ENCODE measurements around the gene PPT1. TPM values are rescaled to one million over a fixed set of nuclear protein-coding genes. Genes with fewer than 3 reads are reported as not detected.

The PPT1 gene
- total and polyA plus RNA-seq, 2 of the 13 experiments (the other 11 are each of a cell fraction or from before 2014, with no cell fraction given) = 129 TPM

DNA sequence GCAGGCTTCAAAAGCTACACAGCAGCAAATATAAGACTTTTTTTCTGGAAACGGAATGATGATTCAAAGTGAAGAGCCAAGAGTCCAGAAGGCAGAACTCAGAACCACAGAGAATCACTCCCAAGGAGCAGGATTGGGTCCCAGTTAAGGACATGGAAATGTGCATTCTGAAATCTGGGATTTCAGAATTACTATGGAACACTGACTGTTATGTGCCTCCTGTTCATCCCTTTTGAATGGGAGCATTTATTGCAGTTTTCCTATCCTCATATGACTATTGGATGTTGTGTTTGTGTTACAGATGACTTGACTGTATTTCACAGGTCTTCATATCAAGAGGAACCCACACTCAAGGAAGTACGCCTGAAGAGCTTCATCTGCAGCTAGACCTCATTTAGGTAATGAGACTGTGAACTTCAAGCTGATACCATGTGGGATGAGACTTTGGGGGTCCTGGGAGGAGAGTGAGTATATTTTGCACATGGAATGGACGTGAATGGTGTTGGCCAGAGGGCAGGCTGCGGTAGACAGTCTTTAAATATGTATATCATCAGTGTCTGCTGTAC is 73.6 kb downstream of the PPT1 start:
- in situ Hi-C loops (cut with HindIII; ENCODE audit: extremely low pct_ligation_motif_present, low pct_unique_long_range_greater_than_20kb) = no loop called here
- Histone ChIP-seq H3K4me3 (replicated peaks in 1 of 3; ENCODE audit: insufficient read depth in 1 of 3, low read depth in 2 of 3, low read length in 3 of 3) (no peak overlapping the region), H3K36me3 (replicated peaks in 1 of 2; ENCODE audit: control insufficient read depth in 1 of 2, insufficient read depth in 2 of 2, low read length in 2 of 2) (no peaks in the 10 kb centered on the region), H4K20me1 (ENCODE audit: insufficient read depth, low read length) (no peaks in the 10 kb centered on the region), H3K4me1 (ENCODE audit: insufficient read depth, low read length) (no peaks in the 10 kb centered on the region), H3K4me2 (ENCODE audit: low read depth, low read length) (no peak overlapping the region), H3K79me2 (ENCODE audit: insufficient read depth, low read length) (no peaks in the 10 kb centered on the region), H2AFZ (ENCODE audit: low read length) (no peak overlapping the region), H3K27me3 (ENCODE audit: control insufficient read depth in 1 of 2, insufficient read depth in 2 of 2, low read length in 2 of 2) (no peaks in the 10 kb centered on the region), H3K9ac (ENCODE audit: insufficient read depth, low read depth, low read length) (no peak overlapping the region), H3K27ac (ENCODE audit: extremely low read length, insufficient read depth, low read length) (no peak overlapping the region), H3K9me3 (ENCODE audit: low read length) (peaks cover 7% of the 10 kb centered on the region)
- CTCF ChIA-PET (ENCODE audit: low intra/inter-chr PET ratio, low total read pairs) = no interaction called here
- no TSS peak for BruUV-seq (replicated peaks)
- ATAC-seq (no peak), DNase-seq (ENCODE audit: low spot score) (no peak), FAIRE-seq (no peak)
- POLR2A ChIA-PET = no interaction called here
- intact Hi-C loops (cut with micrococcal nuclease; ENCODE audit: unreplicated experiment) = no loop called here
- WGBS (ENCODE audit: low lambda C conversion rate) = 17% methylated on average over 4 of the region's 4 CpGs
- TF ChIP-seq GTF2F1 (IDR thresholded peaks at IDR 0.05; ENCODE audit: low read length) = no peak
- TF ChIP-seq, protein P1, sequence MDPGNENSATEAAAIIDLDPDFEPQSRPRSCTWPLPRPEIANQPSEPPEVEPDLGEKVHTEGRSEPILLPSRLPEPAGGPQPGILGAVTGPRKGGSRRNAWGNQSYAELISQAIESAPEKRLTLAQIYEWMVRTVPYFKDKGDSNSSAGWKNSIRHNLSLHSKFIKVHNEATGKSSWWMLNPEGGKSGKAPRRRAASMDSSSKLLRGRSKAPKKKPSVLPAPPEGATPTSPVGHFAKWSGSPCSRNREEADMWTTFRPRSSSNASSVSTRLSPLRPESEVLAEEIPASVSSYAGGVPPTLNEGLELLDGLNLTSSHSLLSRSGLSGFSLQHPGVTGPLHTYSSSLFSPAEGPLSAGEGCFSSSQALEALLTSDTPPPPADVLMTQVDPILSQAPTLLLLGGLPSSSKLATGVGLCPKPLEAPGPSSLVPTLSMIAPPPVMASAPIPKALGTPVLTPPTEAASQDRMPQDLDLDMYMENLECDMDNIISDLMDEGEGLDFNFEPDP (CRISPR knock-in tag; conservative IDR thresholded peaks at IDR 0.05) = no peak
- TF ChIP-seq ZNF343 (CRISPR knock-in tag; IDR thresholded peaks at IDR 0.05) = no peak
- no peak for TF ChIP-seq STAT5B (CRISPR knock-in tag; IDR thresholded peaks at IDR 0.05)
- no peak for TF ChIP-seq AGO1 (IDR thresholded peaks at IDR 0.05; ENCODE audit: low read depth, low read length, poor library complexity, severe bottlenecking)
- no peak for TF ChIP-seq ZNF841 (CRISPR knock-in tag; IDR thresholded peaks at IDR 0.05; ENCODE audit: borderline replicate concordance)
- TF ChIP-seq ISL2 (CRISPR knock-in tag; IDR thresholded peaks at IDR 0.05) = no peak
- no peak for TF ChIP-seq NR1H2 (CRISPR knock-in tag; IDR thresholded peaks at IDR 0.05; ENCODE audit: borderline replicate concordance, low read depth)
- TF ChIP-seq ZKSCAN5 (CRISPR knock-in tag; IDR thresholded peaks at IDR 0.05) = no peak
- TF ChIP-seq, protein P2, sequence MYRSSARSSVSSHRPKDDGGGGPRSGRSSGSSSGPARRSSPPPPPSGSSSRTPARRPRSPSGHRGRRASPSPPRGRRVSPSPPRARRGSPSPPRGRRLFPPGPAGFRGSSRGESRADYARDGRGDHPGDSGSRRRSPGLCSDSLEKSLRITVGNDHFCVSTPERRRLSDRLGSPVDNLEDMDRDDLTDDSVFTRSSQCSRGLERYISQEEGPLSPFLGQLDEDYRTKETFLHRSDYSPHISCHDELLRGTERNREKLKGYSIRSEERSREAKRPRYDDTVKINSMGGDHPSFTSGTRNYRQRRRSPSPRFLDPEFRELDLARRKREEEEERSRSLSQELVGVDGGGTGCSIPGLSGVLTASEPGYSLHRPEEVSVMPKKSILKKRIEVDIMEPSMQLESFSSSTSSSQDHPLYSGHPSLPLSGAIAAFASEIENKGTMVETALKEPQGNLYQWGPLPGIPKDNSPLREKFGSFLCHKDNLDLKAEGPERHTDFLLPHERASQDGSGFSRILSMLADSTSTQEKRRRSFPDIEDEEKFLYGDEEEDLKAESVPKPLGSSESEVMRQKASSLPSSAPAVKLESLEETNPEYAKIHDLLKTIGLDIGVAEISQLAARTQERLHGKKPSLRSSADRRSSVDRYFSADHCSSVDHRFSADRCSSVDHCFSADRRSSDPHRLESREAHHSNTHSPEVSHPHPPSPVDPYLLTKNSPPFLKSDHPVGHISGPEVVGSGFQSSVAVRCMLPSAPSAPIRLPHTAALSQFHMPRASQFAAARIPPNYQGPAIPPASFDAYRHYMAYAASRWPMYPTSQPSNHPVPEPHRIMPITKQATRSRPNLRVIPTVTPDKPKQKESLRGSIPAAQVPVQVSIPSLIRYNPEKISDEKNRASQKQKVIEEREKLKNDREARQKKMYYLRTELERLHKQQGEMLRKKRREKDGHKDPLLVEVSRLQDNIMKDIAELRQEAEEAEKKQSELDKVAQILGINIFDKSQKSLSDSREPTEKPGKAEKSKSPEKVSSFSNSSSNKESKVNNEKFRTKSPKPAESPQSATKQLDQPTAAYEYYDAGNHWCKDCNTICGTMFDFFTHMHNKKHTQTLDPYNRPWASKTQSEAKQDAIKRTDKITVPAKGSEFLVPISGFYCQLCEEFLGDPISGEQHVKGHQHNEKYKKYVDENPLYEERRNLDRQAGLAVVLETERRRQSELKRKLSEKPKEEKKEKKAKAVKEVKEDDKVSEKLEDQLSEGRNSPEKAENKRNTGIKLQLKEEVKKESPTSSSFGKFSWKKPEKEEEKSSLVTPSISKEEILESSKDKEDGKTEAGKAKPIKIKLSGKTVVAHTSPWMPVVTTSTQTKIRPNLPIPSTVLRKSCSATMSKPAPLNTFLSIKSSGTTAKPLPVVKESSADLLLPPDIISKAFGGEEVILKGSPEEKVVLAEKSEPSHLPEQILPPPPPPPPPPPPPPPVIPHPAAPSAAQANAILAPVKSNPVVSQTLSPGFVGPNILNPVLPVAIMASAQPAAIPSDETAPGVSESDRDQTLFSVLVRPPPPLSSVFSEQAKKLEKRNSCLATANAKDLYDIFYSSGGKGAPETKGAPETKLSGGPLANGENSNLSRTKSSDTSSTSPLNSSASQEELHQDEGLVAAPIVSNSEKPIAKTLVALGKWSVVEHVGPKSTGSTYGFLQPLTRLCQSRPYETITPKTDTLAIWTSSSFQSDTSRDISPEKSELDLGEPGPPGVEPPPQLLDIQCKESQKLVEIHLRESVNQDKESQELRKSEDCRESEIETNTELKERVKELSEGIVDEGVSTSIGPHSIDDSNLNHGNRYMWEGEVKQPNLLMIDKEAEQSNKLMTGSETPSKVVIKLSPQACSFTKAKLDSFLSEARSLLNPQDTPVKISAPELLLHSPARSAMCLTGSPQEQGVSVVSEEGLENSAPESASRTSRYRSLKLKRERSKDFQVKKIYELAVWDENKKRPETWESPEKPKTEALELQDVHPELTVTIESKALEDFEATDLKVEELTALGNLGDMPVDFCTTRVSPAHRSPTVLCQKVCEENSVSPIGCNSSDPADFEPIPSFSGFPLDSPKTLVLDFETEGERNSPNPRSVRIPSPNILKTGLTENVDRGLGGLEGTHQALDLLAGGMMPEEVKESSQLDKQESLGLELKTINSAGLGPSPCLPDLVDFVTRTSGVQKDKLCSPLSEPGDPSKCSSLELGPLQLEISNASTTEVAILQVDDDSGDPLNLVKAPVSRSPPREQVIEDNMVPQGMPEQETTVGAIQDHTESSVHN (CRISPR knock-in tag; IDR thresholded peaks at IDR 0.05) = no peak
- no peak for TF ChIP-seq ZNF225 (CRISPR knock-in tag; IDR thresholded peaks at IDR 0.05)
- TF ChIP-seq CREB1 (IDR thresholded peaks at IDR 0.05) = no peak
- TF ChIP-seq CREB1 (CRISPR knock-in tag; IDR thresholded peaks at IDR 0.05) = no peak
- no peak for TF ChIP-seq THYN1 (CRISPR knock-in tag; IDR thresholded peaks at IDR 0.05; ENCODE audit: borderline replicate concordance, low read depth)
- no peak for TF ChIP-seq HHEX (CRISPR knock-in tag; IDR thresholded peaks at IDR 0.05)
- no peak for TF ChIP-seq YY1 (IDR thresholded peaks at IDR 0.05; ENCODE audit: insufficient read depth, insufficient replicate concordance, low read depth, low read length)
- no peak for TF ChIP-seq ZNF160 (CRISPR knock-in tag; IDR thresholded peaks at IDR 0.05)
